Cerebellar cortex (tissue), 1 donor: ENCODE data around the gene GPRASP1.

ENCODE experiments used
- DNase-seq: peaks from one replicate; pipeline ENCODE4 v3.0.0-alpha.2; 2015; ENCODE audit warnings: low spot score

The GPRASP1 gene

GRCh38 chrX:102696306-102696705, 45.0 kb downstream of the GPRASP1 start:
- no peak for DNase-seq

- DNase-seq, result no peak
Measured at GRCh38 chrX:102697494-102697893, 46.2 kb downstream of the GPRASP1 start.
